WTC11 (cell line): ENCODE results near the gene U2AF2. TPM values are rescaled to one million over a fixed set of nuclear protein-coding genes. Genes with fewer than 3 reads are reported as not detected.
A peak's percentile ranks its signal among the peaks of the same experiment; 100 is the strongest.

ENCODE experiments used
- ATAC-seq: fragments of 200-7000 bp; cut with Tn5 transposase; 2 replicates; pipeline ENCODE4 v1.10.0; 2021; ENCODE audit warnings: mild to moderate bottlenecking, moderate library complexity
- CTCF ChIA-PET: fragments of 300-600 bp; sonication (Branson Sonifier 250); formaldehyde crosslinking; loops from one replicate; lab custom pipeline; 2021; ENCODE audit warnings: antibody characterized with exemption; lab: Charles Lee
- POLR2A ChIA-PET: fragments of 350-600 bp; sonication (Branson Sonifier 250); formaldehyde crosslinking; loops from one replicate; lab custom pipeline; 2021; ENCODE audit warnings: antibody characterized with exemption; lab: Charles Lee
- DNase-seq: peaks from one replicate; pipeline ENCODE4 v3.0.0; 2021; ENCODE audit warnings: low spot score
- H3K27ac Mint-ChIP-seq: 2 replicates; pipeline ENCODE4 v1.8.0; 2021; ENCODE audit warnings: mixed read lengths
- H3K27me3 Mint-ChIP-seq: 2 replicates; pipeline ENCODE4 v1.8.0; 2021; ENCODE audit warnings: low read depth, mild to moderate bottlenecking, moderate library complexity, mixed read lengths
- H3K36me3 Mint-ChIP-seq: 2 replicates; pipeline ENCODE4 v1.8.0; 2021; ENCODE audit warnings: mixed read lengths
- H3K4me1 Mint-ChIP-seq: 2 replicates; pipeline ENCODE4 v1.8.0; 2022; ENCODE audit warnings: mixed read lengths
- H3K4me3 Mint-ChIP-seq: 2 replicates; pipeline ENCODE4 v1.8.0; 2021; ENCODE audit warnings: mild to moderate bottlenecking, moderate library complexity, mixed read lengths
- H3K9me3 Mint-ChIP-seq: 2 replicates; pipeline ENCODE4 v1.8.0; 2021; ENCODE audit warnings: mixed read lengths
- ARID4B ChIP-seq: sonication (generic); formaldehyde crosslinking; IDR thresholded peaks from 2 replicates; pipeline ENCODE4 v1.8.0; 2023; ENCODE audit warnings: missing genetic modification reagents, mild to moderate bottlenecking, borderline replicate concordance
- ELF4 ChIP-seq: sonication (generic); formaldehyde crosslinking; IDR thresholded peaks from 2 replicates; pipeline ENCODE4 v1.8.1; 2022; ENCODE audit warnings: low read depth, mild to moderate bottlenecking, moderate library complexity, missing genetic modification reagents
- FOXP4 ChIP-seq: sonication (generic); formaldehyde crosslinking; IDR thresholded peaks from 2 replicates; pipeline ENCODE4 v1.8.0; 2022; ENCODE audit warnings: mild to moderate bottlenecking, missing genetic modification reagents
- GABPB1 ChIP-seq: sonication (generic); formaldehyde crosslinking; IDR thresholded peaks from 2 replicates; pipeline ENCODE4 v1.8.1; 2023; ENCODE audit warnings: mild to moderate bottlenecking, missing genetic modification reagents
- HMGA2 ChIP-seq: fragments of 250-450 bp; sonication (Bioruptor Pico); IDR thresholded peaks from 2 replicates; pipeline ENCODE4 v1.4.0; 2021; ENCODE audit warnings: mild to moderate bottlenecking, moderate library complexity
- IRF1 ChIP-seq: sonication (generic); formaldehyde crosslinking; IDR thresholded peaks from 2 replicates; pipeline ENCODE4 v1.8.0; 2023; ENCODE audit warnings: missing genetic modification reagents
- JUN ChIP-seq: sonication (generic); formaldehyde crosslinking; IDR thresholded peaks from 2 replicates; pipeline ENCODE4 v1.8.0; 2023; ENCODE audit warnings: mild to moderate bottlenecking, missing genetic modification reagents
- KAT7 ChIP-seq: sonication (generic); formaldehyde crosslinking; IDR thresholded peaks from 2 replicates; pipeline ENCODE4 v1.8.1; 2023; ENCODE audit warnings: missing genetic modification reagents, mild to moderate bottlenecking, borderline replicate concordance
- NFATC4 ChIP-seq: fragments of 250-450 bp; sonication (Bioruptor Pico); IDR thresholded peaks from 2 replicates; pipeline ENCODE4 v1.9.0; 2021; ENCODE audit warnings: mild to moderate bottlenecking
- PRDM15 ChIP-seq: sonication (generic); formaldehyde crosslinking; IDR thresholded peaks from 2 replicates; pipeline ENCODE4 v1.8.0; 2022; ENCODE audit warnings: missing genetic modification reagents
- SMAD4 ChIP-seq: sonication (generic); formaldehyde crosslinking; IDR thresholded peaks from 2 replicates; pipeline ENCODE4 v1.8.0; 2022; ENCODE audit warnings: mild to moderate bottlenecking, missing genetic modification reagents
- SP1 ChIP-seq: sonication (generic); formaldehyde crosslinking; conservative IDR thresholded peaks from 2 replicates; pipeline ENCODE4 v1.8.1; 2022; ENCODE audit warnings: missing genetic modification reagents
- TP53 ChIP-seq: sonication (generic); formaldehyde crosslinking; IDR thresholded peaks from 2 replicates; pipeline ENCODE4 v1.8.1; 2023; ENCODE audit warnings: mild to moderate bottlenecking, missing genetic modification reagents
- ZBTB43 ChIP-seq: sonication (generic); formaldehyde crosslinking; IDR thresholded peaks from 2 replicates; pipeline ENCODE4 v1.8.1; 2023; ENCODE audit warnings: mild to moderate bottlenecking, missing genetic modification reagents
- ZNF121 ChIP-seq: sonication (generic); formaldehyde crosslinking; IDR thresholded peaks from 2 replicates; pipeline ENCODE4 v1.8.0; 2023; ENCODE audit warnings: missing genetic modification reagents
- ZNF138 ChIP-seq: sonication (generic); formaldehyde crosslinking; conservative IDR thresholded peaks from 2 replicates; pipeline ENCODE4 v1.8.1; 2022; ENCODE audit warnings: mild to moderate bottlenecking, moderate library complexity, missing genetic modification reagents
- ZNF263 ChIP-seq: sonication (generic); formaldehyde crosslinking; IDR thresholded peaks from 2 replicates; pipeline ENCODE4 v1.8.1; 2022; ENCODE audit warnings: low read depth, mild to moderate bottlenecking, moderate library complexity, missing genetic modification reagents
- ZNF423 ChIP-seq: fragments of 250-450 bp; sonication (Bioruptor Pico); IDR thresholded peaks from 2 replicates; pipeline ENCODE4 v2.1.2; 2022; ENCODE audit warnings: mild to moderate bottlenecking, moderate library complexity
- ZNF671 ChIP-seq: fragments of 250-450 bp; sonication (Bioruptor Pico); IDR thresholded peaks from 2 replicates; pipeline ENCODE4 v1.8.0; 2021; ENCODE audit warnings: mild to moderate bottlenecking
- ZSCAN18 ChIP-seq: fragments of 250-450 bp; sonication (Bioruptor Pico); IDR thresholded peaks from 2 replicates; pipeline ENCODE4 v2.1.2; 2022; ENCODE audit warnings: mild to moderate bottlenecking, moderate library complexity
- total RNA-seq: library from RNA; stranded (reverse); gene quantifications from 3 replicates; pipeline ENCODE4 v1.2.3, GENCODE V29; 2021

U2AF2 gene
- total RNA-seq, 1 experiment from 2014 or later: 302 TPM

GRCh38 chr19:55654868-55655647, at the start of gene U2AF2 (continued):
- no peak for TF ChIP-seq ZNF671 (CRISPR knock-in tag)
- peak; percentile 48 for TF ChIP-seq SP1 (CRISPR knock-in tag)
- no peak for TF ChIP-seq ZSCAN18 (CRISPR knock-in tag)
- TF ChIP-seq TP53 (CRISPR knock-in tag): no peak
- TF ChIP-seq JUN (CRISPR knock-in tag): peak; percentile 41; the same call in 1 of the 2 replicates
- TF ChIP-seq IRF1 (CRISPR knock-in tag): no peak
- 0 out of 2 replicates have a peak, but pooled peaks have one; percentile 42 for TF ChIP-seq ELF4 (CRISPR knock-in tag)
- no peak for TF ChIP-seq ZNF263 (CRISPR knock-in tag)
- no peak for TF ChIP-seq ZBTB43
- TF ChIP-seq NFATC4 (CRISPR knock-in tag): no peak
- peak; percentile 39; the same call in 1 of the 2 replicates for TF ChIP-seq KAT7 (CRISPR knock-in tag)
- no peak for TF ChIP-seq ZNF121 (CRISPR knock-in tag)
- no peak for TF ChIP-seq ZNF423 (CRISPR knock-in tag)
- TF ChIP-seq ZNF138 (CRISPR knock-in tag): no peak; the same call in 1 of the 2 replicates
- TF ChIP-seq SMAD4: no peak
- TF ChIP-seq ARID4B (CRISPR knock-in tag): peak; percentile 47; the same call in 1 of the 2 replicates

GRCh38 chr19:55605207-55605636, 49.6 kb upstream of the U2AF2 start:
- no peaks in the 10 kb centered on the region for H3K27me3 Mint-ChIP-seq
- peak overlapping the region; percentile 99 for H3K27ac Mint-ChIP-seq
- TF ChIP-seq FOXP4 (CRISPR knock-in tag) (no peak), SP1 (CRISPR knock-in tag) (peak; percentile 83), GABPB1 (CRISPR knock-in tag) (peak; percentile 34; the same call in 1 of the 2 replicates), PRDM15 (CRISPR knock-in tag) (peak; percentile 42; the same call in 1 of the 2 replicates), HMGA2 (CRISPR knock-in tag) (no peak)
- TF ChIP-seq, all 79 proteins: peak for 3
- peak overlapping the region; percentile 83 for H3K4me3 Mint-ChIP-seq
- no peaks in the 10 kb centered on the region for H3K9me3 Mint-ChIP-seq
- ATAC-seq (peak; percentile 58), DNase-seq (peak; percentile 98)
- CTCF ChIA-PET: interaction anchor here (0.5 to 4.4 kb wide), 23 partner anchors 8 to 459 kb away, joined by 3 to 55 read pairs (median 7); partner anchors contain the start of genes CCDC106, TMEM238, U2AF2 and ZNF579
- POLR2A ChIA-PET: interaction anchor here (0.6 to 1.9 kb wide), 9 partner anchors 8 to 412 kb away, joined by 3 to 9 read pairs (median 5); partner anchors contain the start of genes NAT14 and ZNF784
- peaks cover 27% of the 10 kb centered on the region for H3K4me1 Mint-ChIP-seq
- H3K36me3 Mint-ChIP-seq: peaks cover 22% of the 10 kb centered on the region
